Endothelial cell of umbilical vein (primary cell): Measurements from ENCODE around the gene ALDH4A1. TPM values are rescaled to one million over a fixed set of nuclear protein-coding genes. Genes with fewer than 3 reads are reported as not detected.

Experiments used
- BruUV-seq: library from RNA; stranded (reverse); fragments of 400-500 nt; replicated peaks from 2 replicates; lab custom pipeline; 2021; lab: Mats Ljungman, UMichigan
- CTCF ChIA-PET: fragments of 300-600, 350-600 bp; sonication (Branson Sonifier 250); formaldehyde crosslinking; loops from one replicate; lab custom pipeline; 2021; ENCODE audit warnings: antibody characterized with exemption, inconsistent platforms; lab: Charles Lee
- POLR2A ChIA-PET: fragments of 300-600, 350-600 bp; sonication (Branson Sonifier 250); formaldehyde crosslinking; loops from one replicate; lab custom pipeline; 2021; ENCODE audit warnings: antibody characterized with exemption, inconsistent platforms; lab: Charles Lee
- DNase-seq: peaks from one replicate; pipeline ENCODE4 v3.0.0-alpha.2; 2011; ENCODE audit warnings: low read depth, low spot score
- FAIRE-seq: peaks from 2 replicates; lab custom pipeline; 2011; peaks lifted over from hg19 to GRCh38; lab: Jason Lieb, UNC
- H2AFZ ChIP-seq: 2 replicates; pipeline ENCODE4 v1.6.0; 2012; ENCODE audit warnings: low read depth, low read length, control low read depth, inconsistent platforms
- H3K27ac ChIP-seq: 2 replicates; pipeline ENCODE4 v1.5.1; 2011; ENCODE audit warnings: low read depth, mild to moderate bottlenecking, control low read depth, low read length, moderate library complexity; ENCODE audit not compliant: insufficient read depth
- H3K27me3 ChIP-seq, 2 experiments: 2 replicates each; pipeline versions ENCODE4 v1.6.0 to v1.6.1; 2011; ENCODE audit warnings: low read length in 2 of 2, mixed read lengths in 1 of 2; ENCODE audit not compliant: control insufficient read depth in 2 of 2, insufficient read depth in 2 of 2
- H3K36me3 ChIP-seq, 2 experiments: 2 replicates in 1 of 2; 3 replicates in 1 of 2; pipeline ENCODE4 v1.5.1; 2011; ENCODE audit warnings: low read length in 2 of 2, mild to moderate bottlenecking in 1 of 2, moderate library complexity in 1 of 2; ENCODE audit not compliant: control insufficient read depth in 2 of 2, insufficient read depth in 2 of 2; ENCODE audit errors: extremely low read depth in 1 of 2
- H3K4me1 ChIP-seq: 3 replicates; pipeline ENCODE4 v1.5.1; 2011; ENCODE audit warnings: mild to moderate bottlenecking, low read length; ENCODE audit not compliant: control insufficient read depth, insufficient read depth; ENCODE audit errors: extremely low read depth
- H3K4me2 ChIP-seq: 2 replicates; pipeline ENCODE4 v1.6.1; 2011; ENCODE audit warnings: low read length, control low read depth, mixed read lengths; ENCODE audit not compliant: insufficient read depth
- H3K4me3 ChIP-seq, 3 experiments: fragments of 200-600 bp in 1 of 3; sonication (generic), shearing (Covaris generic) in 1 of 3; replicated peaks in 1 of 3; 2 replicates each; pipeline ENCODE4 v1.5.1; 2011 to 2016; ENCODE audit warnings: control low read depth in 3 of 3, low read length in 3 of 3, mild to moderate bottlenecking in 2 of 3, inconsistent platforms in 1 of 3, low read depth in 1 of 3, moderate library complexity in 1 of 3; ENCODE audit not compliant: insufficient read depth in 1 of 3
- H3K79me2 ChIP-seq: 2 replicates; pipeline ENCODE4 v1.6.0; 2012; ENCODE audit warnings: low read length, inconsistent platforms; ENCODE audit not compliant: control insufficient read depth, insufficient read depth
- H3K9ac ChIP-seq: replicated peaks from 2 replicates; pipeline ENCODE3; 2011; ENCODE audit warnings: low read length, control low read depth; ENCODE audit not compliant: insufficient read depth; ENCODE audit errors: extremely low read depth
- H3K9me1 ChIP-seq: replicated peaks from 3 replicates; pipeline ENCODE4 v1.6.0; 2011; ENCODE audit warnings: mild to moderate bottlenecking, low read length; ENCODE audit not compliant: control insufficient read depth, insufficient read depth; ENCODE audit errors: extremely low read depth
- H3K9me3 ChIP-seq: replicated peaks from 2 replicates; pipeline ENCODE4 v1.5.1; 2012; ENCODE audit warnings: low read length, inconsistent platforms; ENCODE audit not compliant: control insufficient read depth, insufficient read depth
- H4K20me1 ChIP-seq: replicated peaks from 2 replicates; pipeline ENCODE3; 2011; ENCODE audit warnings: mild to moderate bottlenecking, low read length; ENCODE audit not compliant: control insufficient read depth, insufficient read depth; ENCODE audit errors: extremely low read depth
- CTCF ChIP-seq, 2 donors: IDR thresholded peaks; 1 replicate in 1 of 2; 2 replicates in 1 of 2; pipeline ENCODE4 v1.5.1; 2011; ENCODE audit warnings: low read length in 2 of 2, mild to moderate bottlenecking in 2 of 2, moderate library complexity in 2 of 2, control low read depth in 1 of 2, inconsistent platforms in 1 of 2, low read depth in 1 of 2; ENCODE audit not compliant: insufficient read depth in 1 of 2; ENCODE audit errors: extremely low read depth in 1 of 2
- EZH2 ChIP-seq: IDR thresholded peaks from 2 replicates; pipeline ENCODE4 v1.6.1; 2012; ENCODE audit warnings: borderline replicate concordance, low read depth, mild to moderate bottlenecking, moderate library complexity, low read length, inconsistent platforms; ENCODE audit not compliant: severe bottlenecking
- FOS ChIP-seq: IDR thresholded peaks from 2 replicates; pipeline ENCODE4 v1.6.1; 2011; ENCODE audit warnings: mild to moderate bottlenecking, low read length, moderate library complexity, borderline replicate concordance; ENCODE audit not compliant: insufficient read depth
- GATA2 ChIP-seq: IDR thresholded peaks from 2 replicates; pipeline ENCODE4 v1.7.0; 2011; ENCODE audit warnings: low read depth, mild to moderate bottlenecking, moderate library complexity, mixed read lengths, low read length; ENCODE audit not compliant: insufficient read length, insufficient read depth
- JUN ChIP-seq: IDR thresholded peaks from 2 replicates; pipeline ENCODE4 v1.6.1; 2011; ENCODE audit warnings: borderline replicate concordance, low read depth; ENCODE audit not compliant: insufficient read length, insufficient read depth
- MAX ChIP-seq: IDR thresholded peaks from 2 replicates; pipeline ENCODE4 v1.6.1; 2011; ENCODE audit not compliant: insufficient read depth, insufficient read length
- MYC ChIP-seq: IDR thresholded peaks from one replicate; pipeline ENCODE4 v1.6.1; 2011; ENCODE audit warnings: mild to moderate bottlenecking, low read depth, low read length
- POLR2A ChIP-seq: IDR thresholded peaks from 2 replicates; pipeline ENCODE4 v1.6.1; 2012; ENCODE audit warnings: low read depth, mild to moderate bottlenecking, control low read depth, low read length
- POLR2AphosphoS5 ChIP-seq: IDR thresholded peaks from 2 replicates; pipeline ENCODE4 v1.6.1; 2012; ENCODE audit warnings: low read depth, mild to moderate bottlenecking, control low read depth, low read length, moderate library complexity; ENCODE audit not compliant: insufficient read depth
- dilution Hi-C: fragments of 300-500 bp; cut with MboI; formaldehyde crosslinking; loops from one replicate; pipeline ENCODE4 v1.15.0; 2019; ENCODE audit warnings: low sequenced_read_pairs; ENCODE audit not compliant: extremely low pct_ligation_motif_present
- intact Hi-C: fragments of 100-400 bp; cut with micrococcal nuclease; formaldehyde crosslinking; loops from one replicate; pipeline ENCODE4 v1.10.0; 2022
- polyA plus RNA-seq, 4 experiments: library from polyadenylated mRNA; depleted of rRNA in 3 of 4; stranded (reverse) in 3 of 4; unstranded in 1 of 4; fragments of >200 nt; gene quantifications; 2 replicates each; pipeline versions ENCODE4 v1.2.1 to v1.2.3, GENCODE V29; 2011 to 2012; ENCODE audit warnings: missing spikeins in 1 of 4
- total RNA-seq: library from RNA; stranded (reverse); gene quantifications from 2 replicates; pipeline ENCODE4 v1.2.3, GENCODE V29; 2021

The ALDH4A1 gene
- total and polyA plus RNA-seq, 2 donors (not counting 3 experiments of a cell fraction or from before 2014, with no cell fraction given): 17.4 to 18.5 TPM

- no TSS peak for BruUV-seq
- H3K9ac ChIP-seq: no peak overlapping the region
- dilution Hi-C loops: no loop called here
- H3K9me1 ChIP-seq: no peaks in the 10 kb centered on the region
- H3K27me3 ChIP-seq: no peaks in the 10 kb centered on the region
- H3K36me3 ChIP-seq: no peaks in the 10 kb centered on the region
- DNase-seq: no peak
- H3K4me3 ChIP-seq: no peak overlapping the region
- H3K4me2 ChIP-seq: no peak overlapping the region
- H3K9me3 ChIP-seq: no peaks in the 10 kb centered on the region
- ChIA-PET POLR2A (no interaction called here), CTCF (interaction anchor here (0.7 to 1.0 kb wide), 3 partner anchors 11 to 32 kb away, joined by 3 read pairs; no protein-coding TSS in a partner anchor)
- peaks cover 15% of the 10 kb centered on the region for H3K4me1 ChIP-seq
- intact Hi-C loops: no loop called here
- no peaks in the 10 kb centered on the region for H4K20me1 ChIP-seq
- H3K79me2 ChIP-seq: peaks cover 82% of the 10 kb centered on the region
- no peak overlapping the region for H3K27ac ChIP-seq
- no peak overlapping the region for H2AFZ ChIP-seq
- no peak for FAIRE-seq
- no peak for TF ChIP-seq CTCF (IDR thresholded peaks at IDR 0.05; ENCODE audit: extremely low read depth in 1 of 2, insufficient read depth in 1 of 2, low read depth in 1 of 2, low read length in 2 of 2)
- no peak for TF ChIP-seq POLR2AphosphoS5
- TF ChIP-seq MYC: no peak
Measured at GRCh38 chr1:18938707-18939070, 36.3 kb upstream of the ALDH4A1 start.

- no peak overlapping the region for H3K4me2 ChIP-seq
- H3K79me2 ChIP-seq: peaks cover 81% of the 10 kb centered on the region
- TF ChIP-seq POLR2AphosphoS5: no peak
- no peak for TF ChIP-seq FOS
- TF ChIP-seq JUN: no peak
- TF ChIP-seq GATA2: no peak
- no peak for TF ChIP-seq MAX
- no peak for TF ChIP-seq POLR2A
- no peak for TF ChIP-seq EZH2
- TF ChIP-seq CTCF (IDR thresholded peaks at IDR 0.05; ENCODE audit: extremely low read depth in 1 of 2, insufficient read depth in 1 of 2, low read depth in 1 of 2, low read length in 2 of 2): no peak
- TF ChIP-seq MYC: no peak
- no peaks in the 10 kb centered on the region for H4K20me1 ChIP-seq
- no peak overlapping the region for H3K9ac ChIP-seq
- no peaks in the 10 kb centered on the region for H3K36me3 ChIP-seq
- CTCF ChIA-PET: interaction anchor here (0.7 to 2.0 kb wide), 5 partner anchors 11 to 31 kb away, joined by 3 to 10 read pairs (median 3); no protein-coding TSS in a partner anchor
- intact Hi-C loops: no loop called here
- no TSS peak for BruUV-seq
- H3K27me3 ChIP-seq: no peaks in the 10 kb centered on the region
- FAIRE-seq (no peak), DNase-seq (no peak)
- H3K27ac ChIP-seq: no peak overlapping the region
- POLR2A ChIA-PET: no interaction called here
- H3K9me3 ChIP-seq: no peaks in the 10 kb centered on the region
- H3K4me1 ChIP-seq: peaks cover 15% of the 10 kb centered on the region
- no peak overlapping the region for H3K4me3 ChIP-seq
- dilution Hi-C loops: no loop called here
- H2AFZ ChIP-seq: no peak overlapping the region
- H3K9me1 ChIP-seq: no peaks in the 10 kb centered on the region
Measured at GRCh38 chr1:18938008-18938706, 35.8 kb upstream of the ALDH4A1 start.
